H1 (cell line): ENCODE data around the gene GIMAP5. TPM values are rescaled to one million over a fixed set of nuclear protein-coding genes. Genes with fewer than 3 reads are reported as not detected.

ENCODE experiments used
- CHD7 ChIP-seq: fragments of 300-600 bp; sonication (generic); IDR thresholded peaks from 2 replicates; pipeline ENCODE4 v1.7.1; 2012; ENCODE audit warnings: low read length, moderate library complexity, mild to moderate bottlenecking, inconsistent platforms; ENCODE audit not compliant: insufficient replicate concordance
- polyA plus RNA-seq, 7 experiments: library from polyadenylated mRNA; depleted of rRNA in 3 of 7; stranded (reverse) in 5 of 7; unstranded in 2 of 7; fragments of >200 nt in 5 of 7; fragments of 200-250 nt in 2 of 7; gene quantifications; 1 replicate in 5 of 7; 2 replicates in 1 of 7; 4 replicates in 1 of 7; pipeline versions ENCODE4 v1.2.1 to v1.2.3, GENCODE V29; 2011 to 2013; ENCODE audit warnings: missing spikeins in 2 of 7, mixed read lengths in 2 of 7
- total RNA-seq: library from RNA; stranded (reverse); fragmentation: NEBNext Ultra II Directional; extraction: Animal tissue kit (Norgen Biotek cat#: 25700); gene quantifications from 2 replicates; pipeline ENCODE4 v1.2.1, GENCODE V29; 2021

The GIMAP5 gene
- total and polyA plus RNA-seq, 2 of the 8 experiments (the other 6 are each of a cell fraction or from before 2014, with no cell fraction given) = not detected

- no peak for TF ChIP-seq CHD7
- TF ChIP-seq, all 59 proteins: peak for 0
Observed at GRCh38 chr7:150723467-150723866, 13.8 kb upstream of the GIMAP5 start (continued).
